Middle frontal gyrus (tissue), 1 donor: ENCODE results near the gene KCTD10.
"Not testable (repeated sequence)": the region's sequence is repeated elsewhere in the genome, so short reads cannot be mapped to it uniquely, and the experiment has no call there.

Experiments used
- DNase-seq: peaks from one replicate; pipeline ENCODE4 v3.0.0-alpha.2; 2015; ENCODE audit warnings: low spot score; ENCODE audit errors: extremely low spot score

Gene KCTD10

GRCh38 chr12:109449845-109450532 lies 27.1 kb downstream of the KCTD10 start:
- no peak for DNase-seq

- DNase-seq = no peak
Observed at GRCh38 chr12:109448707-109449390, 28.3 kb downstream of the KCTD10 start.

- no peak for DNase-seq
Observed at GRCh38 chr12:109448272-109448671, 28.8 kb downstream of the KCTD10 start.

GRCh38 chr12:109447482-109447881 lies 29.6 kb downstream of the KCTD10 start:
- no peak for DNase-seq

GRCh38 chr12:109446869-109447268 lies 30.2 kb downstream of the KCTD10 start:
- no peak for DNase-seq

GRCh38 chr12:109445191-109445609 lies 31.9 kb downstream of the KCTD10 start:
- no peak for DNase-seq

GRCh38 chr12:109444259-109444658 lies 32.8 kb downstream of the KCTD10 start:
- DNase-seq = no peak

- no peak for DNase-seq
Observed at GRCh38 chr12:109443794-109444193, 33.3 kb downstream of the KCTD10 start.

- DNase-seq = no peak
Observed at GRCh38 chr12:109440851-109441490, 36.1 kb downstream of the KCTD10 start.

- not testable (repeated sequence) for DNase-seq
Observed at GRCh38 chr12:109439951-109440350, 37.1 kb downstream of the KCTD10 start.

- no peak for DNase-seq
Observed at GRCh38 chr12:109439181-109439580, 37.9 kb downstream of the KCTD10 start.

- no peak for DNase-seq
Observed at GRCh38 chr12:109436188-109436560, 40.9 kb downstream of the KCTD10 start.

GRCh38 chr12:109435428-109436187 lies 41.5 kb downstream of the KCTD10 start:
- DNase-seq = no peak

- DNase-seq = no peak
Observed at GRCh38 chr12:109434582-109434981, 42.5 kb downstream of the KCTD10 start.

GRCh38 chr12:109433618-109434017 lies 43.5 kb downstream of the KCTD10 start:
- DNase-seq = no peak

- no peak for DNase-seq
Observed at GRCh38 chr12:109432842-109433304, 44.2 kb downstream of the KCTD10 start.

- no peak for DNase-seq
Observed at GRCh38 chr12:109432431-109432830, 44.7 kb downstream of the KCTD10 start.

- DNase-seq = no peak
Observed at GRCh38 chr12:109430244-109430643, 46.9 kb downstream of the KCTD10 start.

- not testable (repeated sequence) for DNase-seq
Observed at GRCh38 chr12:109428804-109429203, 48.3 kb downstream of the KCTD10 start.

- peak; percentile 54 for DNase-seq
Observed at GRCh38 chr12:109428037-109428629, 49.0 kb downstream of the KCTD10 start.

GRCh38 chr12:109423392-109423791 lies 53.7 kb downstream of the KCTD10 start:
- DNase-seq = no peak
